Hepatocyte (in vitro differentiated cells): ENCODE measurements around the gene SPTBN5. TPM values are rescaled to one million over a fixed set of nuclear protein-coding genes. Genes with fewer than 3 reads are reported as not detected.

Source experiments
- DNase-seq: peaks from one replicate; pipeline ENCODE4 v3.0.0-alpha.2; 2016; ENCODE audit warnings: low spot score
- H2AFZ ChIP-seq: fragments of 200-600 bp; sonication (generic); 2 replicates; pipeline ENCODE4 v1.6.0; 2016; ENCODE audit warnings: antibody characterized with exemption, mild to moderate bottlenecking
- H3K27ac ChIP-seq: fragments of 200-600 bp; sonication (generic); 2 replicates; pipeline ENCODE4 v1.5.1; 2016; ENCODE audit warnings: mild to moderate bottlenecking
- H3K27me3 ChIP-seq: fragments of 200-600 bp; sonication (generic); 2 replicates; pipeline ENCODE4 v1.6.1; 2016
- H3K36me3 ChIP-seq: fragments of 200-600 bp; sonication (generic); replicated peaks from 2 replicates; pipeline ENCODE4 v1.5.1; 2016; ENCODE audit warnings: low read depth; ENCODE audit not compliant: insufficient read depth
- H3K4me1 ChIP-seq: fragments of 200-600 bp; sonication (generic); 2 replicates; pipeline ENCODE4 v1.5.1; 2016; ENCODE audit warnings: mild to moderate bottlenecking, moderate library complexity; ENCODE audit not compliant: insufficient read depth
- H3K4me2 ChIP-seq: fragments of 200-600 bp; sonication (generic); 2 replicates; pipeline ENCODE4 v1.6.0; 2016
- H3K4me3 ChIP-seq: fragments of 200-600 bp; sonication (generic); 2 replicates; pipeline ENCODE4 v1.5.1; 2016; ENCODE audit warnings: mild to moderate bottlenecking
- H3K79me2 ChIP-seq: fragments of 200-600 bp; sonication (generic); 2 replicates; pipeline ENCODE4 v1.6.0; 2017; ENCODE audit warnings: mild to moderate bottlenecking
- H3K9me2 ChIP-seq: fragments of 200-600 bp; sonication (generic); replicated peaks from 2 replicates; pipeline ENCODE4 v1.6.0; 2017; ENCODE audit warnings: mild to moderate bottlenecking; ENCODE audit not compliant: insufficient read depth
- H3K9me3 ChIP-seq: fragments of 200-600 bp; sonication (generic); 2 replicates; pipeline ENCODE4 v1.5.1; 2016; ENCODE audit warnings: low read depth, mild to moderate bottlenecking
- H4K20me1 ChIP-seq: fragments of 200-600 bp; sonication (generic); 2 replicates; pipeline ENCODE4 v1.6.0; 2016; ENCODE audit warnings: mild to moderate bottlenecking; ENCODE audit not compliant: insufficient read depth, poor library complexity, severe bottlenecking
- CTCF ChIP-seq: fragments of 200-600 bp; sonication (generic); IDR thresholded peaks from 2 replicates; pipeline ENCODE4 v1.5.1; 2016; ENCODE audit warnings: antibody characterized with exemption, mild to moderate bottlenecking; ENCODE audit not compliant: poor library complexity
- EZH2 ChIP-seq: fragments of 200-600 bp; sonication (generic); IDR thresholded peaks from 2 replicates; pipeline ENCODE4 v1.6.1; 2016; ENCODE audit warnings: antibody characterized with exemption, mild to moderate bottlenecking, borderline replicate concordance
- EZH2phosphoT487 ChIP-seq: fragments of 200-600 bp; sonication (generic); IDR thresholded peaks from one replicate; pipeline ENCODE4 v1.6.1; 2018; ENCODE audit warnings: antibody characterized with exemption, mild to moderate bottlenecking, low read depth, moderate library complexity; ENCODE audit not compliant: unreplicated experiment, severe bottlenecking
- WGBS: methylation state at CpG from one replicate; pipeline ENCODE4 v1.1.6; 2016; ENCODE audit warnings: low lambda C conversion rate; ENCODE audit errors: missing lambda C conversion rate; 5-methylcytosine and 5-hydroxymethylcytosine counted together
- polyA plus RNA-seq: library from polyadenylated mRNA; unstranded; fragments of >200 nt; fragmentation: Nextera tagmentation; extraction: Ambion mirVana; gene quantifications from 2 replicates; pipeline ENCODE4 v1.2.1, GENCODE V29; 2016
- total RNA-seq: library from RNA; depleted of rRNA; stranded (reverse); fragments of >200 nt; gene quantifications from 2 replicates; pipeline ENCODE4 v1.2.3, GENCODE V29; 2014

SPTBN5 gene
- total and polyA plus RNA-seq, 2 experiments from 2014 or later, result 1.7 to 1.9 TPM

- no peak for TF ChIP-seq EZH2
- TF ChIP-seq CTCF, result no peak
- no peak for TF ChIP-seq EZH2phosphoT487
- 94% methylated on average over 10 of the region's 10 CpGs for WGBS
- H4K20me1 ChIP-seq, result no peaks in the 10 kb centered on the region
- no peaks in the 10 kb centered on the region for H3K9me3 ChIP-seq
- DNase-seq, result no peak
- no peak overlapping the region for H3K4me3 ChIP-seq
- H3K36me3 ChIP-seq, result no peaks in the 10 kb centered on the region
- no peak overlapping the region for H3K4me2 ChIP-seq
- H3K27me3 ChIP-seq, result no peaks in the 10 kb centered on the region
- peaks cover 13% of the 10 kb centered on the region for H3K4me1 ChIP-seq
- H3K9me2 ChIP-seq, result no peaks in the 10 kb centered on the region
- no peak overlapping the region for H2AFZ ChIP-seq
- no peak overlapping the region for H3K27ac ChIP-seq
- no peaks in the 10 kb centered on the region for H3K79me2 ChIP-seq
These were observed 15.5 kb downstream of the SPTBN5 start for GRCh38 chr15:41878355-41878699.

GRCh38 chr15:41877631-41878354 is 16.1 kb downstream of the SPTBN5 start:
- H3K9me2 ChIP-seq, result no peaks in the 10 kb centered on the region
- no peak overlapping the region for H3K4me2 ChIP-seq
- H3K4me1 ChIP-seq, result peaks cover 13% of the 10 kb centered on the region
- no peak overlapping the region for H3K27ac ChIP-seq
- no peak overlapping the region for H3K4me3 ChIP-seq
- 81% methylated on average over 13 of the region's 13 CpGs for WGBS
- no peaks in the 10 kb centered on the region for H3K9me3 ChIP-seq
- no peak for TF ChIP-seq EZH2phosphoT487
- TF ChIP-seq CTCF, result no peak
- TF ChIP-seq EZH2, result no peak
- H3K79me2 ChIP-seq, result no peaks in the 10 kb centered on the region
- no peak for DNase-seq
- no peaks in the 10 kb centered on the region for H4K20me1 ChIP-seq
- H3K36me3 ChIP-seq, result no peaks in the 10 kb centered on the region
- no peak overlapping the region for H2AFZ ChIP-seq
- H3K27me3 ChIP-seq, result no peaks in the 10 kb centered on the region

- no peak overlapping the region for H3K4me3 ChIP-seq
- 85% methylated on average over 9 of the region's 12 CpGs for WGBS
- H3K79me2 ChIP-seq, result no peaks in the 10 kb centered on the region
- H3K27ac ChIP-seq, result no peak overlapping the region
- H3K27me3 ChIP-seq, result no peaks in the 10 kb centered on the region
- no peak for TF ChIP-seq CTCF
- no peaks in the 10 kb centered on the region for H4K20me1 ChIP-seq
- no peaks in the 10 kb centered on the region for H3K9me2 ChIP-seq
- no peak overlapping the region for H2AFZ ChIP-seq
- no peak overlapping the region for H3K4me2 ChIP-seq
- no peaks in the 10 kb centered on the region for H3K36me3 ChIP-seq
- no peak for DNase-seq
- no peaks in the 10 kb centered on the region for H3K9me3 ChIP-seq
- peaks cover 2% of the 10 kb centered on the region for H3K4me1 ChIP-seq
These were observed 17.2 kb downstream of the SPTBN5 start for GRCh38 chr15:41876689-41877088.
